Ovary (tissue), 9 donors: ENCODE data around the gene IRGM. TPM values are rescaled to one million over a fixed set of nuclear protein-coding genes. Genes with fewer than 3 reads are reported as not detected.
"Not testable (repeated sequence)": the region's sequence is repeated elsewhere in the genome, so short reads cannot be mapped to it uniquely, and the experiment has no call there.

ENCODE experiments used
- DNase-seq, 5 donors: peaks; one replicate each; pipeline ENCODE4 v3.0.0-alpha.2; 2019 to 2020
- H3K27ac ChIP-seq, 2 donors: fragments of 200-600 bp; one replicate each; pipeline versions ENCODE4 v1.5.1 to v1.8.0; 2019 to 2022
- H3K27me3 ChIP-seq: fragments of 200-600 bp; one replicate; pipeline ENCODE4 v1.8.0; 2022
- H3K36me3 ChIP-seq: fragments of 200-600 bp; sonication (generic); one replicate; pipeline ENCODE4 v1.5.1; 2019
- H3K4me1 ChIP-seq: one replicate; pipeline ENCODE4 v1.8.1; 2013; ENCODE audit warnings: mild to moderate bottlenecking, moderate library complexity; ENCODE audit not compliant: insufficient read depth
- H3K4me3 ChIP-seq: fragments of 200-600 bp; sonication (generic); one replicate; pipeline ENCODE4 v1.5.1; 2017
- H3K9me3 ChIP-seq, 2 donors: fragments of 200-600 bp in 1 of 2; sonication (generic) in 1 of 2; one replicate each; pipeline versions ENCODE4 v1.5.1 to v1.8.1; 2013 to 2019; ENCODE audit warnings: mild to moderate bottlenecking in 1 of 2, moderate library complexity in 1 of 2
- CTCF ChIP-seq, 3 donors: fragments of 450-650 bp in 2 of 3; fragments of 200-600 bp in 1 of 3; IDR thresholded peaks; one replicate each; pipeline versions ENCODE4 v1.5.1 to v1.8.0; 2016 to 2022; ENCODE audit warnings: antibody characterized with exemption in 3 of 3, mild to moderate bottlenecking in 1 of 3
- EP300 ChIP-seq: sonication (generic); formaldehyde crosslinking; IDR thresholded peaks from one replicate; pipeline ENCODE4 v1.6.1; 2017; ENCODE audit warnings: antibody characterized with exemption
- POLR2A ChIP-seq: fragments of 450-650 bp; IDR thresholded peaks from one replicate; pipeline ENCODE4 v1.6.1; 2017; ENCODE audit warnings: antibody characterized with exemption, mild to moderate bottlenecking, moderate library complexity
- WGBS, 3 donors: extraction: QIAGEN DNeasy Blood & Tissue Kit in 1 of 3; methylation state at CpG; one replicate each; pipeline versions ENCODE4 v1.1.5 to v1.1.7; 2013 to 2017; 5-methylcytosine and 5-hydroxymethylcytosine counted together
- intact Hi-C, 4 donors: fragments of 100-400 bp; cut with DNase I; formaldehyde crosslinking; loops; one replicate each; pipeline versions ENCODE4 v1.11.0 to v1.15.1; 2022 to 2023
- polyA plus RNA-seq, 2 donors: library from polyadenylated mRNA; stranded (reverse); fragments of 200-250 nt in 1 of 2; fragments of 350-450 nt in 1 of 2; fragmentation: Illumina TruSeq in 1 of 2; extraction: RNeasy Lipid Tissue Mini Kit (QIAGEN cat#74804) in 1 of 2; gene quantifications; one replicate each; pipeline ENCODE4 v1.2.3, GENCODE V29; 2013 to 2014
- total RNA-seq, 7 donors: library from RNA; depleted of rRNA in 2 of 7; stranded (reverse); fragments of >200 nt in 2 of 7; fragmentation: NEBNext Ultra II Directional in 3 of 7; extraction: Animal tissue kit (Norgen Biotek cat#: 25700) in 3 of 7; gene quantifications; one replicate each; pipeline versions ENCODE4 v1.1.0 to v1.2.4, GENCODE V29; 2016 to 2023
- donor health status: DM: no; HTN: no; CAD: no; lungs with moderate emphysema.
- donor health status: DM: no; HTN: no; CAD: no.
- donor health status: Bipolar disorder and iron deficiency.
- donor health status: DM: yes; HTN: yes; CAD: no.
- donor health status: DM: no; HTN: no; CAD: no.
- donor health status: DM: yes; HTN: yes; CAD: no.

Gene IRGM
- total and polyA plus RNA-seq, 9 donors = 0.12 TPM; not detected in 8

GRCh38 chr5:150851039-150851438, 4.7 kb downstream of the IRGM start:
- Histone ChIP-seq H3K36me3 (no peaks in the 10 kb centered on the region), H3K27ac (no peak overlapping the region), H3K27me3 (no peaks in the 10 kb centered on the region), H3K4me3 (no peak overlapping the region), H3K9me3 (no peaks in the 10 kb centered on the region), H3K4me1 (no peaks in the 10 kb centered on the region)
- 68 to 75% (median 69%) methylated on average over 3 of the region's 3 CpGs for WGBS, 3 donors
- no peak for DNase-seq
- intact Hi-C loops = loop anchor here in 1 of 4 donors (2.0 kb wide), 1 partner anchor 58 kb away; no protein-coding TSS in a partner anchor
- TF ChIP-seq CTCF (IDR thresholded peaks at IDR 0.05) (no peak), EP300 (no peak), POLR2A (no peak)

GRCh38 chr5:150853561-150853960, 7.2 kb downstream of the IRGM start:
- DNase-seq = no peak
- Histone ChIP-seq H3K27ac (no peak overlapping the region), H3K9me3 (no peaks in the 10 kb centered on the region), H3K4me3 (no peak overlapping the region), H3K27me3 (no peaks in the 10 kb centered on the region), H3K36me3 (no peaks in the 10 kb centered on the region), H3K4me1 (no peaks in the 10 kb centered on the region)
- TF ChIP-seq CTCF (IDR thresholded peaks at IDR 0.05) (no peak), EP300 (no peak), POLR2A (no peak)
- intact Hi-C loops = no loop called here
- 88 to 91% (median 89%) methylated on average over 2 of the region's 2 CpGs for WGBS, 3 donors

- H3K27ac ChIP-seq, H3K4me3 ChIP-seq, intact Hi-C loops, H3K36me3 ChIP-seq, H3K27me3 ChIP-seq, H3K9me3 ChIP-seq, DNase-seq, H3K4me1 ChIP-seq: not testable (repeated sequence)
- 72 to 90% (median 83%) methylated on average over 3 of the region's 3 CpGs for WGBS, 3 donors
These were observed 10.4 kb downstream of the IRGM start for GRCh38 chr5:150856700-150857099.

GRCh38 chr5:150860246-150860821, 14.0 kb downstream of the IRGM start:
- no peak overlapping the region for H3K27ac ChIP-seq
- intact Hi-C loops = no loop called here
- no peaks in the 10 kb centered on the region for H3K27me3 ChIP-seq
- H3K36me3 ChIP-seq = no peaks in the 10 kb centered on the region
- H3K9me3 ChIP-seq = peaks cover 0 to 5% of the 10 kb centered on the region in 2 donors
- no peak for DNase-seq
- no peak overlapping the region for H3K4me3 ChIP-seq
- WGBS, 3 donors = 65 to 74% (median 69%) methylated on average over 2 of the region's 2 CpGs
- no peak for TF ChIP-seq EP300
- TF ChIP-seq POLR2A = no peak
- TF ChIP-seq CTCF (IDR thresholded peaks at IDR 0.05) = no peak
- H3K4me1 ChIP-seq = no peaks in the 10 kb centered on the region

- H3K36me3 ChIP-seq = no peaks in the 10 kb centered on the region
- DNase-seq = no peak
- intact Hi-C loops = no loop called here
- no peaks in the 10 kb centered on the region for H3K4me1 ChIP-seq
- no peak overlapping the region for H3K4me3 ChIP-seq
- 93 to 100% (median 94%) methylated on average over 1 of the region's 1 CpG for WGBS, 3 donors
- H3K27ac ChIP-seq = no peak overlapping the region
- peaks cover 0 to 8% of the 10 kb centered on the region in 2 donors for H3K9me3 ChIP-seq
- no peaks in the 10 kb centered on the region for H3K27me3 ChIP-seq
- TF ChIP-seq CTCF (IDR thresholded peaks at IDR 0.05) (no peak), EP300 (no peak), POLR2A (no peak)
These were observed 15.7 kb downstream of the IRGM start for GRCh38 chr5:150862070-150862469.
